Esophagus muscularis mucosa (tissue), 3 donors: ENCODE measurements around the gene SPTY2D1.

Experiments used
- EP300 ChIP-seq: sonication (generic); formaldehyde crosslinking; IDR thresholded peaks from one replicate; pipeline ENCODE4 v1.6.1; 2017; ENCODE audit warnings: antibody characterized with exemption
- TF ChIP-seq, protein P1 (sequence below), 3 experiments: fragments of 200-600 bp in 2 of 3; fragments of 450-650 bp in 1 of 3; sonication (generic) in 2 of 3; IDR thresholded peaks; one replicate each; pipeline ENCODE4 v1.5.1; 2017 to 2019; ENCODE audit warnings: antibody characterized with exemption in 3 of 3, mild to moderate bottlenecking in 2 of 3, moderate library complexity in 1 of 3

DNA sequence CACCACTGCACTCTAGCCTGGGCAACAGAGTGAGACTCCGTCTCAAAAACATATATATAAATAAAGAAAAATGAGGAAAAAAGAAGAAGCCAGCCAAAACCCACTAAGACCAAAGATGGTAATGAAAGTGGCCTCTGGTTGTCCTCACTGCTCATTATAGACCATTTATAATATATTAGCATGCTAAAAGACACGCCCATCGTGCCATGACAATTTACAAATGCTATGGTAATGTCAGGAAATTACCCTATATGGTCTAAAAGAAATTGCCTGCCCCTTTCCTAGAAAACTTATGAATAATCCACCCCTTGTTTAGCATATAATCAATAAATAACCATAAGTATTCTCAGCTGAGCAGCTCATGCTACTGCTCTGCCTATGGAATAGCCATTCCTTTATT is 48.3 kb upstream of the SPTY2D1 start:
- TF ChIP-seq, protein P1, sequence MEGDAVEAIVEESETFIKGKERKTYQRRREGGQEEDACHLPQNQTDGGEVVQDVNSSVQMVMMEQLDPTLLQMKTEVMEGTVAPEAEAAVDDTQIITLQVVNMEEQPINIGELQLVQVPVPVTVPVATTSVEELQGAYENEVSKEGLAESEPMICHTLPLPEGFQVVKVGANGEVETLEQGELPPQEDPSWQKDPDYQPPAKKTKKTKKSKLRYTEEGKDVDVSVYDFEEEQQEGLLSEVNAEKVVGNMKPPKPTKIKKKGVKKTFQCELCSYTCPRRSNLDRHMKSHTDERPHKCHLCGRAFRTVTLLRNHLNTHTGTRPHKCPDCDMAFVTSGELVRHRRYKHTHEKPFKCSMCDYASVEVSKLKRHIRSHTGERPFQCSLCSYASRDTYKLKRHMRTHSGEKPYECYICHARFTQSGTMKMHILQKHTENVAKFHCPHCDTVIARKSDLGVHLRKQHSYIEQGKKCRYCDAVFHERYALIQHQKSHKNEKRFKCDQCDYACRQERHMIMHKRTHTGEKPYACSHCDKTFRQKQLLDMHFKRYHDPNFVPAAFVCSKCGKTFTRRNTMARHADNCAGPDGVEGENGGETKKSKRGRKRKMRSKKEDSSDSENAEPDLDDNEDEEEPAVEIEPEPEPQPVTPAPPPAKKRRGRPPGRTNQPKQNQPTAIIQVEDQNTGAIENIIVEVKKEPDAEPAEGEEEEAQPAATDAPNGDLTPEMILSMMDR (IDR thresholded peaks at IDR 0.05), result no peak
- no peak for TF ChIP-seq EP300
